Pancreas (tissue), 10 donors: Measurements from ENCODE around the gene POMGNT2. TPM values are rescaled to one million over a fixed set of nuclear protein-coding genes. Genes with fewer than 3 reads are reported as not detected.
"Not testable (repeated sequence)": the region's sequence is repeated elsewhere in the genome, so short reads cannot be mapped to it uniquely, and the experiment has no call there.

Experiments
- ATAC-seq, 4 donors: fragments of 200-7000 bp; cut with Tn5 transposase; one replicate each; pipeline versions ENCODE4 v1.8.0 to v1.9.1; 2020; ENCODE audit warnings: mild to moderate bottlenecking in 4 of 4, moderate library complexity in 4 of 4
- DNase-seq, 6 donors: peaks; one replicate each; pipeline ENCODE4 v3.0.0-alpha.2; 2020
- FAIRE-seq: peaks from 2 replicates; lab custom pipeline; 2012; peaks lifted over from hg19 to GRCh38; lab: Jason Lieb, UNC
- H3K27ac ChIP-seq, 4 donors: fragments of 200-600 bp; sonication (generic); 1 replicate in 3 of 4; 2 replicates in 1 of 4; pipeline versions ENCODE4 v1.5.0 to v1.8.0; 2020
- H3K27me3 ChIP-seq, 4 donors: fragments of 200-600 bp; one replicate each; pipeline ENCODE4 v1.8.0; 2021
- H3K36me3 ChIP-seq, 3 donors: fragments of 200-600 bp; sonication (generic) in 1 of 3; one replicate each; pipeline versions ENCODE4 v1.5.0 to v1.8.0; 2020 to 2021
- H3K4me1 ChIP-seq, 3 donors: fragments of 200-600 bp; one replicate each; pipeline ENCODE4 v1.8.0; 2021
- H3K4me3 ChIP-seq, 4 donors: fragments of 200-600 bp; sonication (generic) in 2 of 4; one replicate each; pipeline versions ENCODE4 v1.5.0 to v1.8.0; 2020 to 2021
- H3K9me3 ChIP-seq, 4 donors: fragments of 200-600 bp; one replicate each; pipeline ENCODE4 v1.8.0; 2021
- WGBS, 2 donors: extraction: QIAGEN DNeasy Blood & Tissue Kit; methylation state at CpG; one replicate each; pipeline ENCODE4 v1.1.7; 2013; 5-methylcytosine and 5-hydroxymethylcytosine counted together
- intact Hi-C, 3 donors: fragments of 100-400 bp; cut with DNase I; formaldehyde crosslinking; loops; one replicate each; pipeline versions ENCODE4 v1.11.1 to v1.14.2; 2022
- polyA plus RNA-seq, 2 donors: library from polyadenylated mRNA; stranded (reverse); fragments of 200-250 nt; gene quantifications; one replicate each; pipeline ENCODE4 v1.2.3, GENCODE V29; 2013
- total RNA-seq, 6 donors: library from RNA; stranded (reverse); fragmentation: NEBNext Ultra II Directional in 4 of 6; extraction: Animal tissue kit (Norgen Biotek cat#: 25700) in 4 of 6; gene quantifications; one replicate each; pipeline versions ENCODE4 v1.2.1 to v1.2.4, GENCODE V29; 2021 to 2023
- TF ChIP-seq, protein P1 (sequence below), 4 donors: fragments of 200-600 bp; sonication (generic) in 3 of 4; IDR thresholded peaks; one replicate each; pipeline versions ENCODE4 v1.5.0 to v1.8.0; 2021; ENCODE audit warnings: antibody characterized with exemption in 4 of 4
- donor health status: healthy with polysubstance abuse.
- donor health status: DM: no; HTN: no; CAD: no; lungs with moderate emphysema.
- donor health status: DM: no; HTN: no; CAD: no.
- donor health status: control.
- donor health status: control.
- donor health status: Bipolar disorder and iron deficiency.
- donor health status: DM: yes; HTN: yes; CAD: no.
- donor health status: DM: no; HTN: no; CAD: no.
- donor health status: DM: no; HTN: no; CAD: no.
- donor health status: DM: yes; HTN: yes; CAD: no.

The POMGNT2 gene
- total and polyA plus RNA-seq, 8 donors: 4.4 to 13.5 (median 7.8) TPM

DNA sequence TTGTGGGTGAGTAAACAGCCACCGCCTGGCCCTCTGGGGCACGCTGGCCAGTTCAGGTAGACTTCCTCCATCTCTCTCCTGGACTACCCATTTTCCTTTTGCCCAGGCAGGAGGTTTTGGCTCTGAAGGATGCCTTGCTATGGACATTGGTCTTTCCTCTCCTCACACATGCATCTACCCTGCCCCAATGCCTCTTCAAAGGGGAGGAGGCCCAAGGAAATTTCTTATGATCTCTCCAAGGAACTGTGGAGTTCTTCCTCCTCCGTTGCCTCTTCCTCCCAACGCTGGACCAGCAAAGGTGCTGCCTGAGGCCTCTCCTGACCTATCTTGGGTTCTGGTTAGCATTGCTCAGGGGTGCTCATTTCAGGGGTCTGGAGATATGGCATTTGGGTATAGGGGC, 33.5 kb downstream of the POMGNT2 start:
- intact Hi-C loops: no loop called here
- FAIRE-seq (no peak), DNase-seq (no peak), ATAC-seq (no peak)
- TF ChIP-seq, protein P1, sequence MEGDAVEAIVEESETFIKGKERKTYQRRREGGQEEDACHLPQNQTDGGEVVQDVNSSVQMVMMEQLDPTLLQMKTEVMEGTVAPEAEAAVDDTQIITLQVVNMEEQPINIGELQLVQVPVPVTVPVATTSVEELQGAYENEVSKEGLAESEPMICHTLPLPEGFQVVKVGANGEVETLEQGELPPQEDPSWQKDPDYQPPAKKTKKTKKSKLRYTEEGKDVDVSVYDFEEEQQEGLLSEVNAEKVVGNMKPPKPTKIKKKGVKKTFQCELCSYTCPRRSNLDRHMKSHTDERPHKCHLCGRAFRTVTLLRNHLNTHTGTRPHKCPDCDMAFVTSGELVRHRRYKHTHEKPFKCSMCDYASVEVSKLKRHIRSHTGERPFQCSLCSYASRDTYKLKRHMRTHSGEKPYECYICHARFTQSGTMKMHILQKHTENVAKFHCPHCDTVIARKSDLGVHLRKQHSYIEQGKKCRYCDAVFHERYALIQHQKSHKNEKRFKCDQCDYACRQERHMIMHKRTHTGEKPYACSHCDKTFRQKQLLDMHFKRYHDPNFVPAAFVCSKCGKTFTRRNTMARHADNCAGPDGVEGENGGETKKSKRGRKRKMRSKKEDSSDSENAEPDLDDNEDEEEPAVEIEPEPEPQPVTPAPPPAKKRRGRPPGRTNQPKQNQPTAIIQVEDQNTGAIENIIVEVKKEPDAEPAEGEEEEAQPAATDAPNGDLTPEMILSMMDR (IDR thresholded peaks at IDR 0.05): no peak
- Histone ChIP-seq H3K36me3 (no peaks in the 10 kb centered on the region), H3K4me3 (no peak overlapping the region), H3K27me3 (no peaks in the 10 kb centered on the region), H3K9me3 (no peaks in the 10 kb centered on the region), H3K4me1 (no peaks in the 10 kb centered on the region), H3K27ac (no peak overlapping the region)
- WGBS, 2 donors: 87 to 97% methylated on average over 4 of the region's 4 CpGs

DNA sequence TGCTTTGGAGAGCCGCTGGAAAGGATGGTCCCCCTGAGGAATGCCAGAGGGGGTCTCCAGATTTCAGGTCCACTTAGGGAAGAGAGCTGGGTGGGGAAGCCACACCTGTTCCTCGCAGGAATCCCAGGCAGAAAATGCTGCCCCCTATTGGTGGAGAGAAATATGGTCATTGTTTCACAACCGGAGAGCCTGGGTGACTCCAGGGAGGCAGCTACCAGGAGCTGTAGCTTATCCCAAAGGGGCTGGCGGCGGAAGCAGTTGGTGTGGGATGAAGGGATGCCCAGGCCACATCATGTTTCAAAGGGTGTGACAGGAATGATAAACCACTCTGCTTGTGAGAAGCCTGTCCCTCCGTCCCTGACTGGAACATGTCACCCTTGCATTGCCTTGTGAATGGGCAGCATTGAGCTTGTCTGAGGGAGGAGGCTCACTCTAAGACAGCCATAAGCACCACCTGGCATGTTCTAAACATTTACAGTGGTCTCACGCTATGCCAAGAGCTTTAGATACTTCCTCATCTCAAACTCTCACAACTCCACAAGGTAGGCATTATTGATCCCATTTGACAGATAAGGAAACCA, 34.5 kb downstream of the POMGNT2 start:
- TF ChIP-seq, protein P1 (IDR thresholded peaks at IDR 0.05): peak in 1 of 4 donors; percentile 12
- Histone ChIP-seq H3K27me3 (no peaks in the 10 kb centered on the region), H3K36me3 (no peaks in the 10 kb centered on the region), H3K4me1 (no peaks in the 10 kb centered on the region), H3K9me3 (no peaks in the 10 kb centered on the region), H3K27ac (no peak overlapping the region), H3K4me3 (no peak overlapping the region)
- no peak for ATAC-seq
- 62 to 64% methylated on average over 7 of the region's 7 CpGs for WGBS, 2 donors
- DNase-seq: no peak
- intact Hi-C loops: no loop called here
- FAIRE-seq: no peak

DNA sequence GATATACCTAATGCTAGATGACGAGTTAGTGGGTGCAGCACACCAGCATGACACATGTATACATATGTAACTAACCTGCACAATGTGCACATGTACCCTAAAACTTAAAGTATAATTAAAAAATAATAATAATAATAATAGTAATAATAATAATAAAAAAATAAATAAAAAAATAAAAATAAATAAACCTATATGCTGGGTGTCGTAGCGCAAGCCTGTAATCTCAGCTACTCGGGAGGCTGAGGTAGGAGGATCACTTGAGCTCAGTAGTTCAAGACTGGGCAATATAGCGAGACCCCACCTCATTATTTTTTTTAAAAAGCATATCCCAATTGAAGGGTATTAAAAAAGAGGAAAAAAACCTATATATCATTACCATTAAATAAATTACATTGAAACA, 35.2 kb downstream of the POMGNT2 start:
- H3K27ac ChIP-seq, DNase-seq, H3K36me3 ChIP-seq, ATAC-seq, H3K27me3 ChIP-seq, intact Hi-C loops, FAIRE-seq, H3K4me1 ChIP-seq, H3K9me3 ChIP-seq, H3K4me3 ChIP-seq: not testable (repeated sequence)
- WGBS, 2 donors: 94 to 98% methylated on average over 4 of the region's 5 CpGs

DNA sequence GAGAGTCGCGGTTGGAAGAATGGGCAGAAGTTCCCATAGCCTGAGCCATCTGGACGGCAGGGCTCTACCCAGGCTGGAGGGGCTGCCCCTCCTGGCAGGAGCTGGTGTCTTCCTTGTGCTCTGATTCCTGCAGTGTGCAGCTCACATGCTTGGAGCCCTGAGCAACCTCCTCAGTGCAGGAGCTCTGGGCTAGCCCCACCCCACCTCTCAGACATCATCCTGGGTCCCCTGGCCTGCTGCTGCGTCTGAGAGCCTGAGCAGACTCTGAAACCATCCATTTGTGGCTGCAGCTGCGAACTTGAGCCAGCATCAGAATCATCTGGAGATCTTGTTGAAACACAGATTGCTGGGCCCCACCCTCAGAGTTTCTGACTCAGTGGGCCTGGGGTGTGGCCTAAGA, 42.8 kb downstream of the POMGNT2 start:
- intact Hi-C loops: no loop called here
- no peaks in the 10 kb centered on the region for H3K27me3 ChIP-seq
- FAIRE-seq: no peak

DNA sequence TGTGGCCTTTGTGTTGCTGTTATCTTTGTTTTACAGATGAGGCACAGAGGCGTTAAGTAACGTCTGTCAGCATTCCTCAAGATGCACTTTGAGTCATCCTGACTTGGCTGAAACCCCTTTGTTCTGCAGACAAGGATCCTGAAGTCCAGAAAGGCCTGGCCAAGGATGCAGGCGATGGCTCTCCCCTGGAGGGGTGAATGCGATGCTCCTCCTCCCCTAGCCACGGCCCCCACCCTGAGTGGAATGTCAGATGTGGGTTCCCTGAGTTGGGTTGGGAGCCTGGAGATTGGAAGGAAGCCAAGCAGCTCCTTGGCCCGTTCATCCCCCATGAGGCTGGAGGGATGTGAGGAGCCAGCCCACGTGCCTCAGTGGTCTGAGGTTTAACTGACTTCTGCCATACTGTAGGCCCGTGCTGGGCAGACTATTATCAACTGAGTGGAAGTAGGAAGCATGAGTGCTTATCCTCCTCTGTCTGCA, 43.3 kb downstream of the POMGNT2 start:
- H3K4me1 ChIP-seq: no peaks in the 10 kb centered on the region

More for the DNA sequence above, 42.8 kb downstream of the POMGNT2 start:
- Histone ChIP-seq H3K4me3 (no peak overlapping the region), H3K9me3 (no peaks in the 10 kb centered on the region), H3K27ac (no peak overlapping the region), H3K36me3 (no peaks in the 10 kb centered on the region), H3K4me1 (no peaks in the 10 kb centered on the region)
- WGBS, 2 donors: 76 to 80% methylated on average over 5 of the region's 5 CpGs
- DNase-seq (no peak), ATAC-seq (no peak)
- TF ChIP-seq, protein P1 (IDR thresholded peaks at IDR 0.05): no peak

More for the DNA sequence above, 43.3 kb downstream of the POMGNT2 start:
- H3K27me3 ChIP-seq: no peaks in the 10 kb centered on the region
- TF ChIP-seq, protein P1 (IDR thresholded peaks at IDR 0.05): no peak
- H3K36me3 ChIP-seq: no peaks in the 10 kb centered on the region
- FAIRE-seq (no peak), DNase-seq (no peak), ATAC-seq (no peak)
- intact Hi-C loops: no loop called here
- no peak overlapping the region for H3K4me3 ChIP-seq
- no peak overlapping the region for H3K27ac ChIP-seq
- 90 to 91% methylated on average over 8 of the region's 8 CpGs for WGBS, 2 donors
- no peaks in the 10 kb centered on the region for H3K9me3 ChIP-seq
